PC-3 (cell line): Measurements from ENCODE around the gene FBXO42.

Experiments used
- CTCF ChIP-seq: fragments of 300-600 bp; sonication (generic); conservative IDR thresholded peaks from 2 replicates; pipeline ENCODE4 v1.5.1; 2017; ENCODE audit warnings: antibody characterized with exemption, low read depth, mild to moderate bottlenecking, low read length
- EZH2phosphoT487 ChIP-seq: fragments of 300-600 bp; sonication (generic); IDR thresholded peaks from 2 replicates; pipeline ENCODE4 v1.6.1; 2018; ENCODE audit warnings: mild to moderate bottlenecking, antibody characterized with exemption, low read length, borderline replicate concordance

- TF ChIP-seq CTCF (no peak), EZH2phosphoT487 (no peak)
These were observed 93.6 kb downstream of the FBXO42 start for GRCh38 chr1:16258591-16259135.
